NCI-H748 (cell line): Measurements from ENCODE around the gene OTULINL.
"Not testable (repeated sequence)": the region's sequence is repeated elsewhere in the genome, so short reads cannot be mapped to it uniquely, and the experiment has no call there.

Experiments used
- DNase-seq: peaks from one replicate; lab custom pipeline; 2025; ENCODE audit not compliant: unreplicated experiment; lab: John Stamatoyannopoulos, UW

The OTULINL gene

DNA sequence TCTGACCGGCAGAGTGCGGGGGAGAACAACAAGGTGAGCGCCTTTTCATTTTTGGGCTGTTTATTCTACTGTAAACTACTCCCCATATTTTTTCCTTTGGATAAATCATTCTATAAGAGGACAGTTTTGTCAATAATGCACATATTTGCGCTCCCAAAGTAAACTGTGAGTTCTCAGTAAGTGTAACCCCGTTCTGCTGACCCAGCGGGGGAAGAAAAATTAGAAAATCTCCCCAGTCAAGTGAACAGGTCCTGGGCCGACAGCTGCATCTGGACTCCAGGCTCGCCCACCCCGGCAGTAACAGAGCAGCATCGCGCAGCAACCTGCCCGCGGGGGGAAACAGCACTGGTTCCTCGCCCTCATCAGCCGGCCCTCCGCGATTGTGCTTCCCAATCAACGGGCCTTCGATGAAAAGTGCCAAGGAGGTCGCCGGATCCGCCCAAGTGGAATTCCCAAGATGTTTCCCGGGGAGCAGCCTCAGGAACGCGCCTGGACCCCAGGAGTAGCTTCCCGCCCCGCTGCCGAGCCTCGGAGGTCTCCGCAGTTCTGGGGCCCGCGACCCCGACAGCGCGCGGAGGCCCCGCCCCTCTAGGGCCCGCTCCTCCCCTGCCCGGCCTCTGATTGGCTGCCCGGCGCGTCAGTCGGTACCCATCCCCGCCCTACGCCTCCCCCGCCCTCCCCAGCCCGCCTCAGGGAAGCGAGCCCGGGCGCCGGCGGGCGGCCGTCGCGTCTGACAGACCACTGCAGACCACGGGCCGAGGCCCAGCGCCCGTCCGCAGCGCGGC lies at the start of gene OTULINL:
Gene OTULINL, plus strand, starts transcription at position 687 of the 785 bp plus-strand sequence. CDS start 103 bp downstream, outside the sequence.
- peak; percentile 98 for DNase-seq

DNA sequence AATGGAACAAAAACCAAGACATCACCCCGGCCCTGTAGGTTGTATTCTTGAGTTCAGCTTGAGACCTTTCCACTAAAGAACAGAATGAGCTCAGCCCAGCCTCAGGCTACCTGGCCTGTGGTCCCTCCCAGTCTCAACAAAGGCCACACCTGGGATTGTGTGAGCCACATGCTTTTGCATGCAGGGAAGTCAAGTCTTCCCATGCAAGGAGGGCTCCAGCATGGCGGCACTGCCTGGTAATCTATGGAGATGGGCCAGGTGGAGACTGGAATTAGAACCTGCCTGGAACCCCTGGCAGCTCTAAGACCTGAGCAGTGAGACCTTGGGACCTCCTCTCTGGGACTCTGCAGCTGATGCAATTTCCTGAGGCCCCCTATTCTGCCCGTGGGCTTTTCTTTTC lies 49.4 kb upstream of the OTULINL start:
- DNase-seq, result no peak

DNA sequence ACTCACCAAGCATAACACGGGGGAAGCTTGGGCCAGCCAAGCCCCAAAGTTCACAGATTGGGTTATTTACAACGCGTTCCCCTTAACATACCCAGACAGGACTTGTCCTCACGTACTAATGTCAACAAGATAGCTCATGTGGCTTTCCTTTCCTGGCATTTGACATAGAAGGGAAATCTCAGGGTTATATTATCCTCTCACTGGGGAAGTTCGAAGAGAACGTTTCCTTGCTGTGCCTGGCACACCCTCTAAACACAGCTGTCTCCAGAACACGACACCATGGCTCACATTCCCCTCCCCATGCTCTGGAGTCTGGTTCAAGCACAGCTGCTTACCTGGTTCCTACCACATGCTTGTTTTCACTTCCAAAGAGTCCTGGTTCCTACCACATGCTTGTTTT lies 46.8 kb upstream of the OTULINL start:
- peak; percentile 79 for DNase-seq

DNA sequence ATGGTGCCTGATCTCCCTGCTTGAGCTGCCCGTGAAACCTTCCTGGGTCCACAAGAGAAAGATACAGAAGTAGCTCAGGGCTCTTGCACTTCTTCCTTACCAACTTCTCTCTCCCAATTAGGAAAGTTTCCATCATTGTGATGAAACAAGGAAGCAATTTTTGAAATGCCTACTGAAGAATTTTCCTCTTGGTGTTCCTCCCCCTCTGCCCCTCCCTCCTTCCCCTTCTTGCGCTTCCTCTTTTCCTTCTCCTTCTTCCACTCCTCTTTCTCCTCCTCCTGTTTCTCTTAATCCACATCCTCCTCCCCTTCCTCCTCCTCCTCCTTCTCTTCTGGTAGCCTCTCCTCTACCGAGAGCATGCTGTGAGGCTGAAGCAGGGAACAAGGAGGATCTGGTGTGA lies 36.3 kb upstream of the OTULINL start:
- DNase-seq, result no peak

DNA sequence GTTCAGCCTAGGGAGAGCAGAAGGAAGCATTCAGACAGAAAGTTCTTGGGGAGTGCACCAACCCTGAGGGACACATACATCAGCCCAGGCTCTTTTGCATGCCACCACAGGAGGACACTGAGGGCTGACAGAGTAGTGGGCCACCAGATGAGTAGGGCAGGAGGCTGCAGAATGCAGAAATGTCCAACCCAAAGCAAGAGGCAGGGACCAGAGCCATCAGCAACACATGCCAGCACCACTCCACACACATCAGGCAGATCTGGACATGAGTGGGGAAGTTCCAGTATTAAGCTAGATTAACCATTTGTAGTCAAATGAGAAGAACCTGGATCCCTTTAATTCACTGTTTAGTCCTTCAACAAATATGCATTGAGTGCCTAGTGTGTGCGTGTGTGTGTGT lies 35.7 kb upstream of the OTULINL start:
- no peak for DNase-seq

DNA sequence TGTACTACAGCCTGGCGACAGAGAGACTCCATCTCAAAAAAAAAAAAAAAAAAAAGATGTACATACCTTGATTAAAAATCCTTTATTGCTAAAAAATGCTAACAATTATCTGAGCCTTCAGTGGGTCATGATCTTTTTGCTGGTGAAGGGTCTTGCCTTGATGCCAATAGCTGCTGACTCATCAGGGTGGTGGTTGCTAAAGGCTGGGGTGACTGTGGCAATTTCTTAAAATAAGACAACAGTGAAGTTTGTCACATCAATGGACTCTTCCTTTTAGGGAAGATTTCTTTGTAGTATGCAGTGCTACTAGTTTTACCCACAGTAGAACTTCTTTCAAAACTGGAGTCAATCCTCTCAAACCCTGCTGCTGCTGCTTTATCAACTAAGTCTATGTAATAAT lies 33.9 kb upstream of the OTULINL start:
- DNase-seq, result no peak

DNA sequence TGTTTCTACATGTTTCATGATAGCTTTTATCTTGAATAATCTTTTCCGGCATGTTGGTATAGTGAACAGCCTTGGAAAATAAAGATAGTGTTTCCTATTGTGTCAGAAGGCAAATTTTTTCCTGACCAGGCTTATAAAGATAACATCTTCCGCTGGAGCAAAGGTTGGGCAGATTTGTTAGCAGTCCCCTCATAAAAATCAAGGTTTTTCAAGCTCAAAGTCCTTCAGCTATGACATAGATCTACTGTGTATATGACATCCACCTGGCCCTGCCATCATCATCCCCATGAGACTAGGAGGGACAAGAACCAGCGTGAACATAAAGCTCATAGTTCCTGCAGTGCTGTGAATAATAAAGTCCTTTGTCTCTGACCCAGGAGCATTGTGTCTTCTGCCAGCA lies 30.4 kb upstream of the OTULINL start:
- no peak for DNase-seq

DNA sequence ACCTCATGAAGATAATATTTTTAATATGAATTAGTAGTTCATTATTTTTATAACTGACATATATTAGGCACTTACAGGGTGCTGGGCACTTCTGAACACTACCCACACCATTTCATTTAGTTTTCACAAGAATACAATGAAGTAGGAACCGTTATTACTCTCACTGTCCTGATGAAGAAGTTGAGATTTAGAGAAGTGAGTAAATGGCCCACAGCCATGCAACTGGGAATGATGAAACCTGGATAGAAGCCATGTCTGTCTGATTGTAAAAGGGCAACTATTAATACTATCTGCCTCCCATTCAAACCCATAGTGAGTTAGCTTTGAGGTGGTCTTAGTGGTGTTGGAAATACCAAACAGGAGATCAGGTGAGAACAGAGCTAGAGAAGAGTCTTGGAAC lies 29.6 kb upstream of the OTULINL start:
- no peak for DNase-seq

DNA sequence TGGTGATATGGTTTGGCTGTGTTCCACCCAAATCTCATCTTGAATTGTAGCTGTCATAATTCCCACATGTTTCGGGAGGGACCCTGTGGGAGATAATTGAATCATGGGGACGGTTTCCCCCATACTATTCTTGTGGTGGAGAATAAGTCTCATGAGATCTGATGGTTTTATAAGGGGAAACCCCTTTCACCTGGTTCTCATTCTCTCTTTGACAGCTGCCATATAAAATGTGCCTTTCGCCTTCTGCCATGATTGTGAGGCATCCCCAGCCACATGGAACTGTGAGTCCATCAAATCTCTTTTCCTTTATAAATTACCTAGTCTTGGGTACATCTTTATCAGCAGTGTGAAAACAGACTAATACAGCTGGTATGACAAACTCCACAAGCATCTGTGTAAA lies 27.3 kb upstream of the OTULINL start:
- DNase-seq, result not testable (repeated sequence)

DNA sequence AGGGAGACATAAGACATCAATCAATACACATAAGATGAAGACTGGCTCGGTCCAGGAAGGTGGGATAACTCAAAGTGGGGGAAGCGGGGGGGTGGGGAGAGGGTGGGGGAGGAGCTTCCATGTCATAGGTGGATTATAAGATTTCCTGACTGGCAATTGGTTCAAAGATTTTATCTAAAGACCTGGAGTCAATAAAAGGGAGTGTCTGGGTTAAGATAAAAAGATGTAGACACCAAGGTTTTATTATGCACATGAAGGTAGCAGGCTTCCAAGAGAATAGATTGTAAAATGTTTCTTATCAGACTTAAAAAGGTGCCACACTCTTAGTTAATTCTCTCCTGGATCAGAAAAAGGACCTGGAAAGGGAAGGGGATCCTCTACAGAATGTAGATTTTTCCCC lies 25.6 kb upstream of the OTULINL start:
- no peak for DNase-seq

DNA sequence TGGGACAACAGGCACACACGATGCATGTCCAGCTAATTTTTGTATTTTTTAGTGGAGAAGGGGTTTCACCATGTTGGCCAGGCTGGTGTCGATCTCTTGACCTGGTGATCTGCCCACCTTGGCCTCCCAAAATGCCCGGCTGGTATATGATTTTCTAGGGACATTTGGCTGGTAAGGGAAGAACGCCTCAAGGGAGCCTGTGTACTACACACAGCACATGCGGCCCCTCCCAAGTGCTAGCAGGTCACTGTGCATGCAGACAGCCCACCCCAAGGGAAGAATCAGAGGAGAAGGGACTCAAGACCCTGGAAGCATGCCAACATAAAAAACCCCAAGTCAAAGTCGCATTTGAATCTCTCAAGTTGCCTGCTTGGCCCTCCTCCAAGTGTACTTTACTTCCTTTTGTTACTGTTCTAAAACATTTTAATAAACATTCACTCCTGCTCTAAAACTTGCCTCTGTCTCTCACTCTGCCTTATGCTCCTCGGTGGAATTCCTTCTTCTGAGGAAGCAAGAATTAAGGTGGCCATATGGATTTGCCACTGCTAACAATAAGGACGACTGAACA lies 24.3 kb upstream of the OTULINL start:
- peak; percentile 47 for DNase-seq

DNA sequence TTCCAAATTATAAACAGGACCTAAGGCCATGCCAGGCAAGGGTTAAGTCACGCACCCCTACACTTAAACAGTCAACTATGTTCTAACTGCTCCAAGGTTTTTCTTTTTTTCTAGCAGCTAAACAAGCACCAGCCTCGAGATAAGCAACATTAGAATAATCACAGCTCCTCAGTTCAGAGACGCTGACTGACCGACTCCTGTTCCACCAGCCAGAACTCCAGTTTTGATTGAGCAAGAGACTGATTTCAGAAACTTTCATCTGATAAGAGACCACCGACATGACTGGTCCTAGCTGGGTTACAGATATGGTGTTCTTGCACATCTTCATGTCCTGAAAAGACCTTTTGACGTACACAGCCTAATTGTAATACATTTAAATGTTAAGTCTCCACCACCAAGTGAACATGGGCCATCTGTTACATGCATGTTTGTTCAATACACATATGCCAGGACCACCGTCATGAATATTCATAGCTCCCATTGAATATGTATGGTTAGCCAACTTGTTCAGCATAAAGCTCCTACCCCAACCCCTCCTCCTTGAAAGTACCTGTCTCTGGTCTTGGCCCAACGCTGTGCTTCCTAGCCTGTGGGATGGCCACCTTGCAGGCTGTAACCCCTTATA lies 23.7 kb upstream of the OTULINL start:
- DNase-seq, result peak; percentile 51

DNA sequence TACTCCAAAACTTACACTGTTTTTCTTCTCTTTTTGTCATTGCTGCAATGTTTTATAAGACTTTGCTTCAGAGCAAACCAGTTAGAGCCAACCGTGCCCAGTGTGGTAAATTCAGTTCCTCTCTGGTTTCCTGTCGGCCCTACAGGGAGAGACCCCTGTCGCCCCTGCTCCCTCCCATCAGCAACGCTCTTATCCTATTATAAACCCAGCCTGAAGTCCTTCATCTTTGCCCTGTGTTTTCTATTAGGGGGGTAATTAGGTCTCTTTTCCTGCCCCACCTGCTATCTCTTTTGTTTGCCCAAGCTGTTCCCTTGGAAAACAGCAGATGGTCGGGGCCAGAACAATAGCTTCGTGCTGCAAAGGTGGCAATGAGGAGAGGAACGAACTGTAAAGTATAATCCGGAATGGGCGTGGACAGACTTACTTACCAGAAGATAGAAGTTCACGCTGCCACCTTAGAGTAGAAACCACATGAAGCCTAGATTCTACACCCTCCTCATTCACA lies 21.4 kb upstream of the OTULINL start:
- DNase-seq, result peak; percentile 100

DNA sequence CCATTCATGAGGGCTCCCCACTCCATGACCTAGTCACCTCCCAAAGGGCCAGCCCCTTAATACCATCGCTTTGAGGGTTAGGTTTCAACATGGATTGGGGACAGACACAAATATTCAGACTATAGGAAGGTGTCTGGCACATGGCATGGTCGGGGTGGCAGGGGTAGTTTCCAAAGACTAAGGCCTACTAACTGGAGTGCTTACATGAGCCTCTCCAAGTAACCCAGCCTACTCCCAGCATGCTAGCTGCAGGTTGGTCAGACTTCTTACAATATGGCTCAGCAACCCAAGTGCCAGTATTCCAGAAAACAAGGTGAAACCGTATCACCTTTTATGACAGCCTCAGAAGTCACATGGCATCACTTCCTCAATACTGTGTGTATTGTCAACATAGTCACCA lies 19.9 kb upstream of the OTULINL start:
- no peak for DNase-seq

DNA sequence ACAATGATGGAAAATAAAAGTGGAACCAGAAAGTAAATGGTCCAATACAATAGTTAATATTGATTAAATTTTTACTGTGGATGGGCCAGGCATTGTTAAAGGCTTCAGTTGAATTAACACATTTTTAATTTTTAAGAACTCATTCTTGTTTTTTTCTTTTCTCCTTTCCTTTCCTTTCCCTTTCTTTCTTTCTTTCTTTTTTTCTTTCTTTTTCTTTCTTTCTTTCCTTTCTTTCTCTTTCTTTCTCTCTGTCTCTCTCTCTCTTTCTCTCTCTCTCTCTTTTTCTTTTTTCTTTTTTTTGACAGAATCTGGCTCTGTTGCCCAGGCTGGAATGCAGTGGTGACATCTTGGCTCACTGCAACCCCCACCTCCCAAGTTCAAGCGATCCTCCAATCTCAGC lies 13.3 kb upstream of the OTULINL start:
- no peak for DNase-seq

DNA sequence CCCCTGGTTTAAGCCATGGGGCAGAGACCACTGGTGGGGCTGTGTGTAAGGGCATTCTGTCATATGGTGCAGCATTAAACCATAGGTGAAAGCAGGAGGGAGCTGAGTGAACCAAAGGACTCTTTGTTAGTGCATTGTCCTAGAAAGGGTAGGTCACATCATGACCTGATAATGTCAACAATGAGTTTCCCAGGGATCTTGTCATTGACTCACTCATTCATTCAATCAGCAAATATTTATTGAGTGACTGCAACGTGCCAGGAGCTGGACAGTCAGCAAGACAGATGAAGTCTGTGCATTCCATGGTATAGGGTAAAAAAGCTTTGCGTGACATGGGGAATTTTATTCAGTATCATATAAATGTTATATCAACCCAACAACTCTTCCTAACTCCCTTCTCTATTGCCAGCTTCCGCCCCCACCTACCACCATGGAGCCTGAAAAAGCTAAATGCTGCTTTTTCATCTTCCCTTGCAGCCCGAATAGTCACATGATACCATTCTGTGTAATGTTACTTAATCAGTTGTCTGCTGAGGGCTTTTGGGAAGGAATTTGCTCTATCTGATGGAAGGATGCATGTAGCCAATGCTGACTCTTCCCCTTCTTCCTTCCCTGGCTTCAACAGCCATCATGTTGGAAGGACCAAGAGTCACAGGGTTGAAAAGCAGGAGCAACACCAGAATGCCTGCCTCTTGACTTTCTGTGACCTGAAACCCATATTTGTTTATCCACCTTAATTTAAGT lies 11.5 kb upstream of the OTULINL start:
- peak; percentile 89 for DNase-seq

DNA sequence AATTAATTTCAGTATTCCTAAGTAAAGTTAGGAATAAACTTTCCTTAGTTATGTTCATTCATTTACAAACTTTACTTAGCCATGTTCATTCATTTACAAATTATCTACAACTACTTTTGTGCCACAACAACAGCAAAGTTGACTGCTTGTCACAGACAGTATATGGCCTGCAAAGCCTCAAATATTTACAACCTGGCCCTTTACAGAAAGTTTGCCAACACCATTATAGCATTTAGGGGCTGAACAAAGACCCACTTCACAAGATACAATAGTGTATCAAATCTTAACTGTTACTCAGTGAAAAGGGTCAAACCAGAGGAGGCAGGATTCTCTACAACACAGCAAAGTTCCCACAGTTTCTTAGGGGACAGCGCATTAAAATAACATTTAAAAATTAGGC lies 9.7 kb upstream of the OTULINL start:
- DNase-seq, result no peak

DNA sequence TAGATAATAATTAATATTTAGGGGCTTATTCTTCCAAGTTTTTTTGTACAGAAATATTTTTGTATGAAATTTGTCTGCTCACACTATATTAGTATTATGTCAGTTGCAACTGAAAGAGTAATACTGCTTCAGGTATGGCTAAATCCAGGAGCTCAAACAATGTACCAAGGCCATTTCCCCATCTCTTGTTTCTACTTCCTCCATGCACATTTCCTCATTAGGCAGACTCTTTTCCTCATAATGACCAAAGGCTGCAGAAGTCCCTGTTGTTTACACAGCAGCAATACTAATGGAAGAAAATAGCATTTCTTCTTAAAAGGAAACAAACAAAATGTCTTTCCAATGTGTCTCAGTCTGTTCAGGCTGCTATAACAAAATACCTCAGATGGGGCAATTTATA lies 9.2 kb upstream of the OTULINL start:
- no peak for DNase-seq

DNA sequence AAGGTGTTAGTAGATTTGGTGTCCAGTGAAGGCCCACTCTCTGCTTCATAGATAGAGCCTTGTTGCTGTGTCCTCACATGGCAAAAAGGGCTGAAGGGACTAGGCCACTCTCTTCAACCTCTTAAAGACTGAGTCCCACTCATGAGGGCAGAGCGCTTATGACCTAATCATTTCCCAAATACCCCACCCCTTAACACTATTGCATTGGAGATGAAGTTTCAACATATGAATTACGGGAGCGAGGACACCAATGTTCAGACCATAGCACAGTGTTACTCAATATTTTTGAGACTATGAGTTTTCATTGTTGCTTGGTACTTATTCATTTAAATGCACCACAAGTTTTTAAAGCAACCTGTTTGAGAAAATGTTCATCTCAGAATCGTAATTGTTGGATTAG lies 8.8 kb upstream of the OTULINL start:
- no peak for DNase-seq

DNA sequence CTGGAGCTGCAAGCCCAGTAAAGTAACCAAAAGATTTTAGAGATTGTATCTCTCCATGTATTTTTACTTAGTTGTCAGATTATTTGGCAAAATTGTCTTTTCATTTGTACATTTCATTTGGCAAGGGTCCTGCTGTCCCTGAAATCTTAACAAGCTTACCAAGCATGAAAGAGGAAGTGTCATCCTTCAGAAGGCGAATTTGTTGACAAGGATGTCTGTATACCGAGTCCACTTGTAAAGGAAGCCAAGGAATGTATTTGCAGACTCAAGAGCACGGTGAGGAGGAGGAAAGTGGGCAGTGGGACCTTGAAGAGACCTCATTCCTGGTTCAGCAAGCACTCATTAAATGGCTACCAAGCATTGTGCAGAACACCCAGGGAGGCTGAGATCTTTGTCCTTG lies 7.5 kb upstream of the OTULINL start:
- DNase-seq, result no peak

DNA sequence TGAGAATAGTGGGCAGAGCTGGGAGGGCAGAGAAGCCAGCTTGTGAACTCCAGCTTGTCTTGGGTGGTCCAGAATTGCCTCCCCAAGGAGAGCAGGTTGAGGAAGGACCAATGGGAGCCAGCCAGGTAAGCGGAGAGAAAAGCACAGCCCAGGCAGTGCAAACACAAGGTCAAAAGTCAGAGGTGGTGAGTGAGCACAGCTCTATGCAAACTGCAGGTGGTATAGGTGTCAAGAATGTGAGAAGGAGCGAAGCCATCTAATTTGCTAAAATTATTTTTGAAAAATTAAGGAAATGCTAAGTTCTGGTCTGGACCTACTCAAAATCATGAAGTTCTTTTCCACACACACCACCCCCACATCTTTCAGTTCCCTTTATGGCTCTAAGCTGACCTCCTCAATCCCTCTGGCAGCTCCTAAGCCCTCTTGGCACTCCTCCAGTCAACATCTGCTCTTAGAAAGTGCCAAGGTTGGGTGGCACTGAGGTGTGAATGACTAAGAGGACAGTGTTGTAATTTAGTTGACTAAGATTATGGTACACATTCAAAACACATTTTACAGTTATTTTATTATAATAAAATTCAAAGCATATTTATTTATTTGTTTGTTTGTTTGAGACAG lies 6.6 kb upstream of the OTULINL start:
- DNase-seq, result peak; percentile 56
